Type B pancreatic cell (in vitro differentiated cells): ENCODE data around the gene APP. TPM values are rescaled to one million over a fixed set of nuclear protein-coding genes. Genes with fewer than 3 reads are reported as not detected.

ENCODE experiments used
- DNase-seq: peaks from one replicate; pipeline ENCODE4 v3.0.0; 2021; ENCODE audit warnings: mixed read lengths; ENCODE audit not compliant: unreplicated experiment; ENCODE audit errors: extremely low spot score
- H3K27ac Mint-ChIP-seq: 2 replicates; pipeline ENCODE4 v1.8.0; 2021; ENCODE audit warnings: mild to moderate bottlenecking, mixed read lengths
- H3K27me3 Mint-ChIP-seq: 2 replicates; pipeline ENCODE4 v1.8.0; 2021; ENCODE audit warnings: mixed read lengths
- H3K36me3 Mint-ChIP-seq: 2 replicates; pipeline ENCODE4 v1.8.0; 2021; ENCODE audit warnings: mixed read lengths
- H3K4me1 Mint-ChIP-seq: one replicate; pipeline ENCODE4 v1.8.0; 2021; ENCODE audit warnings: mixed read lengths; ENCODE audit not compliant: unreplicated experiment
- H3K4me3 Mint-ChIP-seq: 2 replicates; pipeline ENCODE4 v1.8.0; 2021; ENCODE audit warnings: mild to moderate bottlenecking, mixed read lengths
- H3K9me3 Mint-ChIP-seq: 2 replicates; pipeline ENCODE4 v1.8.0; 2021; ENCODE audit warnings: mixed read lengths
- total RNA-seq: library from RNA; stranded (reverse); gene quantifications from 2 replicates; pipeline ENCODE4 v1.2.1, GENCODE V29; 2021; ENCODE audit warnings: low replicate concordance
- TF ChIP-seq, protein P1 (sequence below): fragments of 200-600 bp; sonication (generic); conservative IDR thresholded peaks from 2 replicates; pipeline ENCODE4 v1.5.0; 2021; ENCODE audit warnings: antibody characterized with exemption, mild to moderate bottlenecking

APP gene
- total RNA-seq, 1 donor from 2014 or later, result 415 TPM

DNA sequence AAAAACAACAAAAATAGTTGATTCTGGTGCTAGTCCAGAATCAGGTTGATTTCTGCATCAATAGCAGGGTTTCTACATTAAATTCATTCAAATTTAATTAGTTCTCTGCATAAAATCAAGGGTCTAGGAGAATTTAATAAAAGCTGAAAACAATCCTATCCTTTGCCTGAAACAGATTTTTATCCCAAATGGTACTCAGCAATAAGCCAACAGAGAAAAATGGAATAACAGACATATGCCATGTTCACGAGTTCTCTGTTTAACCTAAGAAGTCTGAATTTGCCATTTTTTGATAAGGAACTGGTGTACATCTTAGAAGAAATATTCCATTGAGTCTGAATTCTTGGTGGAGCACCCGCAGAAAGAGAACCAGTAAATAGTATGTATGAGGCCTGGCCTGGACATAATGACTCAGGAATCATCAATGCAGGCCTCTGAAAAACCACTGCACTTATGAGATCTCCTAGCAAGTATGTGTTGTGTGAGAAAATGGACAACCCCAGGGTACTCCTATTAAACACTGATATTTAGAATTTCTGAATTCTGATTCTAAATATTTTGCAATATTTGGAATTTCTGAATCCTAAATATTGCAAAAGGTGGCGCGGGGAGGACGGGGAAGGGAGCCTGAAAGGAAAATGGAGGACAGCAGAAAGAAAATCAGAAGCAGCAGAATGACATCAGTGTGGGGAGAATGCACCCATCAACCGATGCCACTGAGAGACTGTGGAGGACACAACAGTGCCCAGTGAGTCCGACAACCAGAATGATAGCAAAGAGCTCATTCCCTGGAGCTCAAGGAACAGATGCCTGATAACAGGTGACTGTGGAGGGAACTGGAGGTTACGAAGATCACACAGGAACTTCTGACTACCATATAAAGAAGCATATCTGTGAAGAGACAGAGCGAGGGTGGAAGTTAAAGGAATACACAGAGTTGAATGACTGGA lies 97.6 kb downstream of the APP start:
- Mint-ChIP-seq H3K4me1 (peaks cover 48% of the 10 kb centered on the region), H3K4me3 (no peak overlapping the region), H3K36me3 (peaks cover 11% of the 10 kb centered on the region), H3K27me3 (no peaks in the 10 kb centered on the region), H3K27ac (no peak overlapping the region), H3K9me3 (no peaks in the 10 kb centered on the region)
- no peak for DNase-seq
- TF ChIP-seq, protein P1, sequence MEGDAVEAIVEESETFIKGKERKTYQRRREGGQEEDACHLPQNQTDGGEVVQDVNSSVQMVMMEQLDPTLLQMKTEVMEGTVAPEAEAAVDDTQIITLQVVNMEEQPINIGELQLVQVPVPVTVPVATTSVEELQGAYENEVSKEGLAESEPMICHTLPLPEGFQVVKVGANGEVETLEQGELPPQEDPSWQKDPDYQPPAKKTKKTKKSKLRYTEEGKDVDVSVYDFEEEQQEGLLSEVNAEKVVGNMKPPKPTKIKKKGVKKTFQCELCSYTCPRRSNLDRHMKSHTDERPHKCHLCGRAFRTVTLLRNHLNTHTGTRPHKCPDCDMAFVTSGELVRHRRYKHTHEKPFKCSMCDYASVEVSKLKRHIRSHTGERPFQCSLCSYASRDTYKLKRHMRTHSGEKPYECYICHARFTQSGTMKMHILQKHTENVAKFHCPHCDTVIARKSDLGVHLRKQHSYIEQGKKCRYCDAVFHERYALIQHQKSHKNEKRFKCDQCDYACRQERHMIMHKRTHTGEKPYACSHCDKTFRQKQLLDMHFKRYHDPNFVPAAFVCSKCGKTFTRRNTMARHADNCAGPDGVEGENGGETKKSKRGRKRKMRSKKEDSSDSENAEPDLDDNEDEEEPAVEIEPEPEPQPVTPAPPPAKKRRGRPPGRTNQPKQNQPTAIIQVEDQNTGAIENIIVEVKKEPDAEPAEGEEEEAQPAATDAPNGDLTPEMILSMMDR, result no peak

DNA sequence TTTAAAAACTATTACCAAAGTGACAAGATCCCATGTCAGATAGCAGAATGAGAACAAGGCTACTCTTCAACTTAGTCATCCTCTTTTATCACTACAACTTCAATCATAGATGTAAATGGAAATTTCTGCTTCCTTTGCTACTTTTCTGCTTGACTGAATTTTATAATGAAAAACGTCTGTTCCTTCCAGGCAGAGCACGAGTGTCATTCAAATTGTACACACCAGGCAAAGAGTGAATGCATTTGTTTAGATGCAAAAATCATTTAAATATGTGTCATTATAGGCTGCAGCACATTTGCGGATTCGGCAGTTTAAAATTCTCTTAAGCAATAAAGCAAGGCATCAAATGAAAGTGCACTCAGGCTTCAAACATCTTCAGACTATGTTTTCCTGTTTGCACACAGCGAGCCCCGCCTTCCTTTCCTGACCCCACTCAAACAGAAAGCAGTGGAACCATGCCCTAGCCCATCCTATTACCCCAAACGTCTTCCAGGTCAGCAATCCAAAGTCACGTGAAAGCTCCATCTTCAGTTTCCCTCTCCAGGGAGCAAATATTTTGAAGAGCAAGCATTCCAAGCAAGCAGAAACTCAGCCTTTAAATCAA lies 99.6 kb downstream of the APP start:
- TF ChIP-seq, protein P1, result no peak
- H3K27ac Mint-ChIP-seq, result no peak overlapping the region
- peaks cover 47% of the 10 kb centered on the region for H3K4me1 Mint-ChIP-seq
- H3K36me3 Mint-ChIP-seq, result peaks cover 4% of the 10 kb centered on the region
- H3K27me3 Mint-ChIP-seq, result no peaks in the 10 kb centered on the region
- DNase-seq, result no peak
- no peaks in the 10 kb centered on the region for H3K9me3 Mint-ChIP-seq
- H3K4me3 Mint-ChIP-seq, result peak overlapping the region; percentile 6

GRCh38 chr21:26070121-26070520 lies 100.4 kb downstream of the APP start:
- no peak overlapping the region for H3K4me3 Mint-ChIP-seq
- peaks cover 4% of the 10 kb centered on the region for H3K36me3 Mint-ChIP-seq
- DNase-seq, result no peak
- H3K27me3 Mint-ChIP-seq, result no peaks in the 10 kb centered on the region
- peaks cover 53% of the 10 kb centered on the region for H3K4me1 Mint-ChIP-seq
- no peaks in the 10 kb centered on the region for H3K9me3 Mint-ChIP-seq
- TF ChIP-seq, protein P1, result no peak
- H3K27ac Mint-ChIP-seq, result no peak overlapping the region

- TF ChIP-seq, protein P1, result no peak
- no peaks in the 10 kb centered on the region for H3K9me3 Mint-ChIP-seq
- H3K4me1 Mint-ChIP-seq, result peaks cover 53% of the 10 kb centered on the region
- H3K27ac Mint-ChIP-seq, result no peak overlapping the region
- H3K36me3 Mint-ChIP-seq, result peaks cover 4% of the 10 kb centered on the region
- no peaks in the 10 kb centered on the region for H3K27me3 Mint-ChIP-seq
- no peak for DNase-seq
- H3K4me3 Mint-ChIP-seq, result no peak overlapping the region
Measured at GRCh38 chr21:26068776-26069175, 101.8 kb downstream of the APP start.

GRCh38 chr21:26067836-26068594 lies 102.6 kb downstream of the APP start:
- H3K27ac Mint-ChIP-seq, result no peak overlapping the region
- TF ChIP-seq, protein P1, result no peak
- H3K4me1 Mint-ChIP-seq, result peaks cover 47% of the 10 kb centered on the region
- no peaks in the 10 kb centered on the region for H3K27me3 Mint-ChIP-seq
- no peaks in the 10 kb centered on the region for H3K9me3 Mint-ChIP-seq
- no peak overlapping the region for H3K4me3 Mint-ChIP-seq
- H3K36me3 Mint-ChIP-seq, result peaks cover 4% of the 10 kb centered on the region
- DNase-seq, result no peak
